ENCODE data around the gene PPIL4.

- TF ChIP-seq CTCF (IDR thresholded peaks at IDR 0.05) (no peak), POLR2A (IDR thresholded peaks at IDR 0.05) (no peak), POLR2AphosphoS5 (IDR thresholded peaks at IDR 0.05) (no peak)
Observed at GRCh38 chr6:149592983-149593382, 47.1 kb upstream of the PPIL4 start.

Measured in transverse colon (tissue), 4 donors.